HEK293 (cell line): ENCODE results near the gene SPINK6.

Source experiments
- CTCF ChIA-PET: fragments of 350-600 bp; formaldehyde crosslinking; extraction: SDS; loops from one replicate; lab custom pipeline; 2021; ENCODE audit warnings: antibody characterized with exemption; lab: Yijun Ruan, JAX
- POLR2A ChIA-PET: fragments of 300-600 bp; formaldehyde crosslinking; extraction: SDS; loops from one replicate; lab custom pipeline; 2020; ENCODE audit warnings: antibody characterized with exemption, inconsistent platforms; lab: Yijun Ruan, JAX
- H3K27ac ChIP-seq: fragments of 200-500 bp; sonication (Bioruptor generic); 2 replicates; pipeline ENCODE4 v1.5.1; 2014; ENCODE audit warnings: low read depth, low read length, control low read depth, inconsistent platforms; ENCODE audit errors: extremely low read depth
- H3K36me3 ChIP-seq, 2 experiments: fragments of 200-500 bp in 1 of 2; sonication (Bioruptor generic) in 1 of 2; 1 replicate in 1 of 2; 2 replicates in 1 of 2; pipeline ENCODE4 v1.5.1; 2014 to 2017; ENCODE audit warnings: inconsistent platforms in 2 of 2, low read length in 2 of 2; ENCODE audit not compliant: control insufficient read depth in 2 of 2, insufficient read depth in 1 of 2
- H3K4me1 ChIP-seq: fragments of 200-500 bp; sonication (Bioruptor generic); 2 replicates; pipeline ENCODE4 v1.5.1; 2014; ENCODE audit warnings: mild to moderate bottlenecking, low read length, inconsistent platforms; ENCODE audit not compliant: control insufficient read depth, insufficient read depth
- H3K4me3 ChIP-seq: 2 replicates; pipeline ENCODE4 v1.5.1; 2011; ENCODE audit warnings: low read depth, mild to moderate bottlenecking, control low read depth, low read length, moderate library complexity
- H3K9me3 ChIP-seq: fragments of 200-500 bp; sonication (Bioruptor generic); 2 replicates; pipeline ENCODE4 v1.5.1; 2014; ENCODE audit warnings: low read depth, low read length, inconsistent platforms; ENCODE audit not compliant: control insufficient read depth, insufficient read depth
- HOXA7 ChIP-seq: sonication (generic); formaldehyde crosslinking; IDR thresholded peaks from 2 replicates; pipeline ENCODE4 v1.8.1; 2022; ENCODE audit warnings: missing genetic modification reagents, borderline replicate concordance
- HOXC10 ChIP-seq: sonication (generic); formaldehyde crosslinking; IDR thresholded peaks from 2 replicates; pipeline ENCODE4 v1.8.1; 2023; ENCODE audit warnings: mild to moderate bottlenecking, missing genetic modification reagents
- HOXD13 ChIP-seq: sonication (generic); formaldehyde crosslinking; IDR thresholded peaks from 2 replicates; pipeline ENCODE4 v1.8.0; 2022; ENCODE audit warnings: missing genetic modification reagents, borderline replicate concordance
- OSR2 ChIP-seq: fragments of 450-650 bp; formaldehyde crosslinking; IDR thresholded peaks from 2 replicates; pipeline ENCODE4 v1.5.1; 2016; ENCODE audit warnings: missing biosample characterization, missing genetic modification characterization
- ZNF473 ChIP-seq: fragments of 450-650 bp; formaldehyde crosslinking; IDR thresholded peaks from 2 replicates; pipeline ENCODE4 v1.5.1; 2017; ENCODE audit warnings: missing biosample characterization, missing genetic modification characterization
- ZNF521 ChIP-seq: fragments of 450-650 bp; formaldehyde crosslinking; IDR thresholded peaks from 2 replicates; pipeline ENCODE4 v1.5.1; 2017; ENCODE audit warnings: missing biosample characterization, mild to moderate bottlenecking, missing genetic modification characterization
- ZNF654 ChIP-seq: fragments of 450-650 bp; formaldehyde crosslinking; IDR thresholded peaks from 2 replicates; pipeline ENCODE4 v1.5.1; 2016; ENCODE audit warnings: low read depth, missing biosample characterization, missing genetic modification characterization
- ZNF777 ChIP-seq: fragments of 450-650 bp; formaldehyde crosslinking; IDR thresholded peaks from 2 replicates; pipeline ENCODE4 v1.5.1; 2017; ENCODE audit warnings: missing biosample characterization, missing genetic modification characterization, borderline replicate concordance
- ZSCAN16 ChIP-seq: fragments of 450-650 bp; formaldehyde crosslinking; IDR thresholded peaks from 2 replicates; pipeline ENCODE4 v1.5.1; 2016; ENCODE audit warnings: missing biosample characterization, missing genetic modification characterization
- TF ChIP-seq, protein P1 (sequence below): fragments of 450-650 bp; formaldehyde crosslinking; IDR thresholded peaks from 2 replicates; pipeline ENCODE4 v1.5.1; 2016; ENCODE audit warnings: missing biosample characterization, missing genetic modification characterization
- TF ChIP-seq, protein P2 (sequence below): fragments of 450-650 bp; IDR thresholded peaks from 2 replicates; pipeline ENCODE4 v1.5.1; 2018; ENCODE audit warnings: missing biosample characterization, mild to moderate bottlenecking, missing genetic modification characterization
- TF ChIP-seq, protein P3 (sequence below): fragments of 450-650 bp; formaldehyde crosslinking; IDR thresholded peaks from 2 replicates; pipeline ENCODE4 v1.5.0; 2017; ENCODE audit warnings: missing biosample characterization, missing genetic modification characterization, borderline replicate concordance
- TF ChIP-seq, protein P4 (sequence below): fragments of 450-650 bp; formaldehyde crosslinking; IDR thresholded peaks from 2 replicates; pipeline ENCODE4 v1.5.1; 2016; ENCODE audit warnings: missing biosample characterization, missing genetic modification characterization
- TF ChIP-seq, protein P5 (sequence below): fragments of 450-650 bp; formaldehyde crosslinking; IDR thresholded peaks from 2 replicates; pipeline ENCODE4 v1.5.1; 2016; ENCODE audit warnings: missing biosample characterization, missing genetic modification characterization, low read depth

The SPINK6 gene

GRCh38 chr5:148208226-148208625, 5.4 kb downstream of the SPINK6 start (continued):
- TF ChIP-seq, protein P1, sequence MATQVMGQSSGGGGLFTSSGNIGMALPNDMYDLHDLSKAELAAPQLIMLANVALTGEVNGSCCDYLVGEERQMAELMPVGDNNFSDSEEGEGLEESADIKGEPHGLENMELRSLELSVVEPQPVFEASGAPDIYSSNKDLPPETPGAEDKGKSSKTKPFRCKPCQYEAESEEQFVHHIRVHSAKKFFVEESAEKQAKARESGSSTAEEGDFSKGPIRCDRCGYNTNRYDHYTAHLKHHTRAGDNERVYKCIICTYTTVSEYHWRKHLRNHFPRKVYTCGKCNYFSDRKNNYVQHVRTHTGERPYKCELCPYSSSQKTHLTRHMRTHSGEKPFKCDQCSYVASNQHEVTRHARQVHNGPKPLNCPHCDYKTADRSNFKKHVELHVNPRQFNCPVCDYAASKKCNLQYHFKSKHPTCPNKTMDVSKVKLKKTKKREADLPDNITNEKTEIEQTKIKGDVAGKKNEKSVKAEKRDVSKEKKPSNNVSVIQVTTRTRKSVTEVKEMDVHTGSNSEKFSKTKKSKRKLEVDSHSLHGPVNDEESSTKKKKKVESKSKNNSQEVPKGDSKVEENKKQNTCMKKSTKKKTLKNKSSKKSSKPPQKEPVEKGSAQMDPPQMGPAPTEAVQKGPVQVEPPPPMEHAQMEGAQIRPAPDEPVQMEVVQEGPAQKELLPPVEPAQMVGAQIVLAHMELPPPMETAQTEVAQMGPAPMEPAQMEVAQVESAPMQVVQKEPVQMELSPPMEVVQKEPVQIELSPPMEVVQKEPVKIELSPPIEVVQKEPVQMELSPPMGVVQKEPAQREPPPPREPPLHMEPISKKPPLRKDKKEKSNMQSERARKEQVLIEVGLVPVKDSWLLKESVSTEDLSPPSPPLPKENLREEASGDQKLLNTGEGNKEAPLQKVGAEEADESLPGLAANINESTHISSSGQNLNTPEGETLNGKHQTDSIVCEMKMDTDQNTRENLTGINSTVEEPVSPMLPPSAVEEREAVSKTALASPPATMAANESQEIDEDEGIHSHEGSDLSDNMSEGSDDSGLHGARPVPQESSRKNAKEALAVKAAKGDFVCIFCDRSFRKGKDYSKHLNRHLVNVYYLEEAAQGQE (tag by site-specific recombination), result no peak
- no peak for TF ChIP-seq ZNF654 (tag by site-specific recombination)
- TF ChIP-seq ZNF473, result no peak

- ChIA-PET CTCF (interaction anchor here (1.4 kb wide), 1 partner anchor 351 kb away, joined by 3 read pairs; no protein-coding TSS in a partner anchor), POLR2A (no interaction called here)
Observed at GRCh38 chr5:148209151-148209770, 6.4 kb downstream of the SPINK6 start.

More at GRCh38 chr5:148209151-148209770, 6.4 kb downstream of the SPINK6 start:
- Histone ChIP-seq H3K9me3 (no peaks in the 10 kb centered on the region), H3K4me1 (no peaks in the 10 kb centered on the region), H3K27ac (no peak overlapping the region), H3K4me3 (no peak overlapping the region), H3K36me3 (no peaks in the 10 kb centered on the region)
- TF ChIP-seq, protein P2, sequence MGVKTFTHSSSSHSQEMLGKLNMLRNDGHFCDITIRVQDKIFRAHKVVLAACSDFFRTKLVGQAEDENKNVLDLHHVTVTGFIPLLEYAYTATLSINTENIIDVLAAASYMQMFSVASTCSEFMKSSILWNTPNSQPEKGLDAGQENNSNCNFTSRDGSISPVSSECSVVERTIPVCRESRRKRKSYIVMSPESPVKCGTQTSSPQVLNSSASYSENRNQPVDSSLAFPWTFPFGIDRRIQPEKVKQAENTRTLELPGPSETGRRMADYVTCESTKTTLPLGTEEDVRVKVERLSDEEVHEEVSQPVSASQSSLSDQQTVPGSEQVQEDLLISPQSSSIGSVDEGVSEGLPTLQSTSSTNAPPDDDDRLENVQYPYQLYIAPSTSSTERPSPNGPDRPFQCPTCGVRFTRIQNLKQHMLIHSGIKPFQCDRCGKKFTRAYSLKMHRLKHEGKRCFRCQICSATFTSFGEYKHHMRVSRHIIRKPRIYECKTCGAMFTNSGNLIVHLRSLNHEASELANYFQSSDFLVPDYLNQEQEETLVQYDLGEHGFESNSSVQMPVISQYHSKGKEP (tag by site-specific recombination), result no peak
- TF ChIP-seq, protein P3, sequence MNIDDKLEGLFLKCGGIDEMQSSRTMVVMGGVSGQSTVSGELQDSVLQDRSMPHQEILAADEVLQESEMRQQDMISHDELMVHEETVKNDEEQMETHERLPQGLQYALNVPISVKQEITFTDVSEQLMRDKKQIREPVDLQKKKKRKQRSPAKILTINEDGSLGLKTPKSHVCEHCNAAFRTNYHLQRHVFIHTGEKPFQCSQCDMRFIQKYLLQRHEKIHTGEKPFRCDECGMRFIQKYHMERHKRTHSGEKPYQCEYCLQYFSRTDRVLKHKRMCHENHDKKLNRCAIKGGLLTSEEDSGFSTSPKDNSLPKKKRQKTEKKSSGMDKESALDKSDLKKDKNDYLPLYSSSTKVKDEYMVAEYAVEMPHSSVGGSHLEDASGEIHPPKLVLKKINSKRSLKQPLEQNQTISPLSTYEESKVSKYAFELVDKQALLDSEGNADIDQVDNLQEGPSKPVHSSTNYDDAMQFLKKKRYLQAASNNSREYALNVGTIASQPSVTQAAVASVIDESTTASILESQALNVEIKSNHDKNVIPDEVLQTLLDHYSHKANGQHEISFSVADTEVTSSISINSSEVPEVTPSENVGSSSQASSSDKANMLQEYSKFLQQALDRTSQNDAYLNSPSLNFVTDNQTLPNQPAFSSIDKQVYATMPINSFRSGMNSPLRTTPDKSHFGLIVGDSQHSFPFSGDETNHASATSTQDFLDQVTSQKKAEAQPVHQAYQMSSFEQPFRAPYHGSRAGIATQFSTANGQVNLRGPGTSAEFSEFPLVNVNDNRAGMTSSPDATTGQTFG (tag by site-specific recombination), result no peak
- TF ChIP-seq HOXC10 (no peak), OSR2 (no peak), ZNF777 (tag by site-specific recombination) (no peak), ZNF473 (no peak), HOXD13 (CRISPR knock-in tag) (no peak), ZNF521 (tag by site-specific recombination) (no peak), HOXA7 (CRISPR knock-in tag) (no peak), ZSCAN16 (tag by site-specific recombination) (no peak)
- TF ChIP-seq, protein P4, sequence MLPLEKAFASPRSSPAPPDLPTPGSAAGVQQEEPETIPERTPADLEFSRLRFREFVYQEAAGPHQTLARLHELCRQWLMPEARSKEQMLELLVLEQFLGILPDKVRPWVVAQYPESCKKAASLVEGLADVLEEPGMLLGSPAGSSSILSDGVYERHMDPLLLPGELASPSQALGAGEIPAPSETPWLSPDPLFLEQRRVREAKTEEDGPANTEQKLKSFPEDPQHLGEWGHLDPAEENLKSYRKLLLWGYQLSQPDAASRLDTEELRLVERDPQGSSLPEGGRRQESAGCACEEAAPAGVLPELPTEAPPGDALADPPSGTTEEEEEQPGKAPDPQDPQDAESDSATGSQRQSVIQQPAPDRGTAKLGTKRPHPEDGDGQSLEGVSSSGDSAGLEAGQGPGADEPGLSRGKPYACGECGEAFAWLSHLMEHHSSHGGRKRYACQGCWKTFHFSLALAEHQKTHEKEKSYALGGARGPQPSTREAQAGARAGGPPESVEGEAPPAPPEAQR, result no peak
- TF ChIP-seq, protein P5, sequence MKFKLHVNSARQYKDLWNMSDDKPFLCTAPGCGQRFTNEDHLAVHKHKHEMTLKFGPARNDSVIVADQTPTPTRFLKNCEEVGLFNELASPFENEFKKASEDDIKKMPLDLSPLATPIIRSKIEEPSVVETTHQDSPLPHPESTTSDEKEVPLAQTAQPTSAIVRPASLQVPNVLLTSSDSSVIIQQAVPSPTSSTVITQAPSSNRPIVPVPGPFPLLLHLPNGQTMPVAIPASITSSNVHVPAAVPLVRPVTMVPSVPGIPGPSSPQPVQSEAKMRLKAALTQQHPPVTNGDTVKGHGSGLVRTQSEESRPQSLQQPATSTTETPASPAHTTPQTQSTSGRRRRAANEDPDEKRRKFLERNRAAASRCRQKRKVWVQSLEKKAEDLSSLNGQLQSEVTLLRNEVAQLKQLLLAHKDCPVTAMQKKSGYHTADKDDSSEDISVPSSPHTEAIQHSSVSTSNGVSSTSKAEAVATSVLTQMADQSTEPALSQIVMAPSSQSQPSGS, result no peak
